Nephron progenitor cell (in vitro differentiated cells): Measurements from ENCODE around the gene TTC34.

Experiments used
- DNase-seq: peaks from one replicate; pipeline ENCODE4 v3.0.0; 2021
- H3K27ac Mint-ChIP-seq: 2 replicates; pipeline ENCODE4 v1.8.0; 2021; ENCODE audit warnings: mild to moderate bottlenecking, moderate library complexity, mixed read lengths
- H3K27me3 Mint-ChIP-seq: 2 replicates; pipeline ENCODE4 v1.8.0; 2021; ENCODE audit warnings: mild to moderate bottlenecking, low read depth, mixed read lengths; ENCODE audit not compliant: poor library complexity
- H3K36me3 Mint-ChIP-seq: 2 replicates; pipeline ENCODE4 v1.8.0; 2021; ENCODE audit warnings: low read depth, mixed read lengths
- H3K4me1 Mint-ChIP-seq: 2 replicates; pipeline ENCODE4 v1.8.0; 2021; ENCODE audit warnings: mixed read lengths
- H3K4me3 Mint-ChIP-seq: 2 replicates; pipeline ENCODE4 v1.8.0; 2021; ENCODE audit warnings: mild to moderate bottlenecking, moderate library complexity, mixed read lengths
- H3K9me3 Mint-ChIP-seq: 2 replicates; pipeline ENCODE4 v1.8.0; 2021; ENCODE audit warnings: mild to moderate bottlenecking, moderate library complexity, mixed read lengths
- TF ChIP-seq, protein P1 (sequence below): fragments of 200-600 bp; sonication (generic); IDR thresholded peaks from 2 replicates; pipeline ENCODE4 v1.5.0; 2021; ENCODE audit warnings: antibody characterized with exemption

The TTC34 gene

DNA sequence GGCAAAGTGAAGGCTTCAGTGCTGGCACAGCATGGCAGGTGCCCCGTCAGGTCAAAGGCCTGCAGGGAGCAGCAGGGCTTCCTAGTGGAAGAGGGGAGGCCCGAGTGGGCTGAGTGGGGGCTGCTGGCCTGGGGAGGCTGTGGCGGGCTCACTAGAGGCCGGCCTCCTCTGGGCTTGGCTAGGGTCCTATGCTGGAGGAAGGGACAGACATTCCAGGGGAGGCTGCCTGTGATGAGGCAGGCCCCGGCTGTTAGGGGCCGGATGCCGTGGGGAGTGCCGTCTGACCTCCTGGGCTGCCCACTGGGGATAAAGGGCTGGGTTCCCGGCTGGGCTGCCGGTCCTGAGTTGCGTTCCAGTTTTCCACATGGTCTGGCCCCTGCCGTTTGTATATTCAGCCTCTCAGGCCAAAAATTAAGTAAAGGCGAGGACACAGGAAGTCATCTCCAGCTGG is 193.8 kb downstream of the TTC34 start:
- Mint-ChIP-seq H3K36me3 (no peaks in the 10 kb centered on the region), H3K9me3 (no peaks in the 10 kb centered on the region), H3K27ac (no peak overlapping the region), H3K4me3 (no peak overlapping the region), H3K27me3 (peaks cover 10% of the 10 kb centered on the region), H3K4me1 (no peaks in the 10 kb centered on the region)
- DNase-seq = no peak
- TF ChIP-seq, protein P1, sequence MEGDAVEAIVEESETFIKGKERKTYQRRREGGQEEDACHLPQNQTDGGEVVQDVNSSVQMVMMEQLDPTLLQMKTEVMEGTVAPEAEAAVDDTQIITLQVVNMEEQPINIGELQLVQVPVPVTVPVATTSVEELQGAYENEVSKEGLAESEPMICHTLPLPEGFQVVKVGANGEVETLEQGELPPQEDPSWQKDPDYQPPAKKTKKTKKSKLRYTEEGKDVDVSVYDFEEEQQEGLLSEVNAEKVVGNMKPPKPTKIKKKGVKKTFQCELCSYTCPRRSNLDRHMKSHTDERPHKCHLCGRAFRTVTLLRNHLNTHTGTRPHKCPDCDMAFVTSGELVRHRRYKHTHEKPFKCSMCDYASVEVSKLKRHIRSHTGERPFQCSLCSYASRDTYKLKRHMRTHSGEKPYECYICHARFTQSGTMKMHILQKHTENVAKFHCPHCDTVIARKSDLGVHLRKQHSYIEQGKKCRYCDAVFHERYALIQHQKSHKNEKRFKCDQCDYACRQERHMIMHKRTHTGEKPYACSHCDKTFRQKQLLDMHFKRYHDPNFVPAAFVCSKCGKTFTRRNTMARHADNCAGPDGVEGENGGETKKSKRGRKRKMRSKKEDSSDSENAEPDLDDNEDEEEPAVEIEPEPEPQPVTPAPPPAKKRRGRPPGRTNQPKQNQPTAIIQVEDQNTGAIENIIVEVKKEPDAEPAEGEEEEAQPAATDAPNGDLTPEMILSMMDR = no peak

DNA sequence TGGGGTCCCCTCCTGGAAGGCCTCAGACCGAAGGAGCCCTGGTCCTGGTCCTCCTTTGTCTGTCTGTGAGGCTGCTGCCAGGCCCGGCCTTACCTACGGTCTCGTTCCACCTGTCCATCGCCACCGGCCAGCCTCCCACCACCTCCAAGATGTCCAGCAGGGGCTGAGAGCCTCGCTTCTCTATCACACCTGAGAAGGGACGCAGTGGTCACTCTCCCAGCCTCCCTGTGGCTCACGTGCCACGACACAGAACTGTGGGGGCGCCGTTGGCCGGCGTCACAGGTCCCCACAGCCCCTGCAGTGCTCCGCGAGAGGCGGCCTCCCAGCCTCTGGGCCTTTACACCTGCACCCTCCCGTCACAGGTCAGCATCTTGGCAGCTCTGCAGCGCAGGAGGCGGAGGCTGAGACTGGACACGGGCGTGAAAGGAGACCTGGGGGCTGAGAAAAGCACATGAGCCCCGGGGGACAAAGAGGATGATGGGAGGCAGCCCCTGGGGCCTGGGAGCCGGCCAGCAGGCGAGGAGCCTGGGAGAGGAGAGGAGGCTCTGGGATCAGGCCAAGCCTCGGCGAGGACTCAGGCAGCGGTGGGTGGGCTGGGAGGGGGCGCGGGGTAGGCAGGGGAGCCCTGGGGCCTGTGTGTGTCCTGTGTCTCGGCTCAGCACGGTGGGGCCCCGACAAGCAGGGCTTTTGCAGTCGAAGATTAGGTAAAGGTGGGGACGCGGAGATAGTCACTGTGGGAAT is 194.4 kb downstream of the TTC34 start:
- TF ChIP-seq, protein P1 = no peak
- peak; percentile 3 for DNase-seq

DNA sequence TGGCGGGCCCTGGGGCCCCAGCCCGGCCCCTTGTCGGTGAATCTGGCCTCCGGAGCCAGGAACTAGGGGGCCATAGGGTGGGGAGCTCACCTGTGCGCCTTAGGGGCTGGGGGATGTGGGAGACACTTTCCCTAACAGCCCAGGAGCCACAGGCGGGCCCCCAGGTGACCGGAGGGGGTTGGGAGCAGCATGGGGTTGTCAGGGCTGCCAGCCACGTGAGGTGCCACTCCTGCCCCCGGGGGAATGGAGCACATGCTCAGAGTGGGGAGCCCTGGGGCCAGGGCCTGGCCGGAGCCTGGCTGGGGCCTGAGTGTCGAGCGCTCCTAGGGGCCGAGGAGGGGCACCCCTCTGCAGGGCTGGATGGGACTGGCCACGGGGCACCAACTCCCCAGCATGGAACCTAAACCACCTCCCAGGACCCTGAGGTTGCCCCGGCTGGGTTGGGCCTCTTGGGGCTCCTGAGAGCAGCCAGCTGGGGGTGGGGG is 195.1 kb downstream of the TTC34 start:
- H3K4me3 Mint-ChIP-seq = no peak overlapping the region
- TF ChIP-seq, protein P1 = no peak
- peaks cover 13% of the 10 kb centered on the region for H3K27me3 Mint-ChIP-seq
- no peaks in the 10 kb centered on the region for H3K36me3 Mint-ChIP-seq
- no peaks in the 10 kb centered on the region for H3K4me1 Mint-ChIP-seq
- no peak overlapping the region for H3K27ac Mint-ChIP-seq
- no peaks in the 10 kb centered on the region for H3K9me3 Mint-ChIP-seq
- no peak for DNase-seq

More for the DNA sequence above, 194.4 kb downstream of the TTC34 start:
- no peaks in the 10 kb centered on the region for H3K36me3 Mint-ChIP-seq
- H3K27ac Mint-ChIP-seq = no peak overlapping the region
- H3K27me3 Mint-ChIP-seq = peaks cover 12% of the 10 kb centered on the region
- H3K9me3 Mint-ChIP-seq = no peaks in the 10 kb centered on the region
- no peaks in the 10 kb centered on the region for H3K4me1 Mint-ChIP-seq
- H3K4me3 Mint-ChIP-seq = no peak overlapping the region

DNA sequence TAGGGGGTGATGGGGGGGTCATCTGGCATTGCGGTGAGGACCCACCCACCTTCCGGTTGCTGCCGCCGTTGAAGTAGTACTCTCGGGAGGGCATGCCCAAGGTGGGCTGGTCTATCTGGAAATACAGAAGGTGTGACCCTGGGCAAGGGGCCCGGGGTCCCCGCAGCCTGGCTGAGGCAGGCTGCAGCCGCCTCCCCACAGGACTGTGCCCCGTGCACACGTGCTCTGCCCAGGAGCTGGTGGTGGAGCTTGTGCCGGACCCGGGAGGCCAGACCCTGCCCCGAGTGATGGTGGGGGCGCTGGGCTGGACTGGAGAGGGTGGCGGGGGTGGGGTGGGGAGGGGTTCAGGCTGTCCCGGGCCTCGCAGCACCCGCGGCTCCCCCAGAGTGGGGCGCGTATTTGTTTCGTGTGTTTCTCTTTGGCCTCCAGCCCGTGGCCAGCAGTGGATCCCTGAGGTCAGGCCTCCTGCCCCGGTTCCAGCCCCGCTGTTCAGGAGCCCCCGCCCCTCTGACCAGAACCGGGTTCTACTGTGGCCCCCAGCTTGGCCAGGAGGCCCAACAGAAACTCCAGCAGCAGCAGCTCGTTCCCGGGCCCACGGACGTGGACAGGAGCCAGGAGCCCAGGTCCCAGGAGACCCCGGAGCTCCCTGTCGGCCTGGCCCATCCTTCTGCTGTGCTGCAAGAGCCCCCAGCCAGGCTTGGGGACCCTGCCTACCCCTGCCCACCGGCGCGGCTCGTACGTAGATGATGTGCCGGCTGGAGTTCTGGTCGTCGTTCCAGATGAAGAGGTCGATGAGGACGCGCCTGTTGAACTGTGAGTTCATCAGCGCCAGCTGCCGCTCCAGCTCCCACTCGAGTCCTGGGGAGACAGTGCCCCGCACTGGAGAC is 195.7 kb downstream of the TTC34 start:
- Mint-ChIP-seq H3K9me3 (no peaks in the 10 kb centered on the region), H3K4me3 (no peak overlapping the region), H3K36me3 (no peaks in the 10 kb centered on the region), H3K27ac (no peak overlapping the region), H3K4me1 (no peaks in the 10 kb centered on the region), H3K27me3 (peaks cover 17% of the 10 kb centered on the region)
- no peak for DNase-seq
- TF ChIP-seq, protein P1 = no peak

DNA sequence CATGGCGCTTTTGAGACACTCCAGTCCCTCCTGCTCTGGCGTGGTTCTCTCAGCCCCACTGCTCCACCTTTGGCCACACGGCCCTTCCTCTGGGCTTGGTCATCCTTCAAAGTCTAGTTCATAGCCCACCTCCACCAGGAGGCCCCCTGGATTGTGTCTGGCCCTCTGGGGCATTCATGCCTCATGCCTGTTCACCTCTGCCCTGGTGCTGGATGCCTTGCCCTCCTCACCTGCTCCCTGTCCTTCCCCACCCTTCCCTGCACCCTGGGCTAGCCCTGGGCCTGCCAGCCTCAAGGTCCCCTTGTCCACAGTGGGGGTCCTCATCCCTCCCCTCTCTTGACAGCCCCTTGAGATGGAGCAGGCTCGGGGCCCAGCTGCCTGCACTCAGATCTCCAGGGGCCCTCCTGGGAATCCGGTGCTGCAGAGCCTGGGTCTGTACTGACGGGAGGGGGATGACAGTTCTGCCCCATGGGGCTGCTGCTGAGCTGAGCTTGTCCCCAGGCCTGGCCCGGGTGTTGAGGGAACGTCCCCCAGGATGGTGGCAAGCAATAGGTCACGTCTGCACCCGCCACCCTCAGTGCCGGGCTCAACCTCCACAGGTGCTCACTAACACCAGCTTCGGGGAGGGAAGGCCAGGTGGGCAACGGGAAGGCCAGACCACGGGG is 196.5 kb downstream of the TTC34 start:
- H3K4me1 Mint-ChIP-seq = no peaks in the 10 kb centered on the region
- H3K36me3 Mint-ChIP-seq = no peaks in the 10 kb centered on the region
- peaks cover 21% of the 10 kb centered on the region for H3K27me3 Mint-ChIP-seq
- TF ChIP-seq, protein P1 = no peak
- peak; percentile 4 for DNase-seq
- H3K27ac Mint-ChIP-seq = no peak overlapping the region
- no peak overlapping the region for H3K4me3 Mint-ChIP-seq
- peaks cover 3% of the 10 kb centered on the region for H3K9me3 Mint-ChIP-seq
